GM12878 (cell line): ENCODE results near the gene IL4. TPM values are rescaled to one million over a fixed set of nuclear protein-coding genes. Genes with fewer than 3 reads are reported as not detected.

ENCODE experiments used
- BACH1 ChIP-seq: fragments of 450-650 bp; IDR thresholded peaks from 2 replicates; pipeline ENCODE4 v1.6.1; 2017; ENCODE audit warnings: mild to moderate bottlenecking, borderline replicate concordance
- BCL11A ChIP-seq: IDR thresholded peaks from 2 replicates; pipeline ENCODE4 v1.6.1; 2011; ENCODE audit warnings: low read depth, low read length
- CREB1 ChIP-seq: IDR thresholded peaks from 2 replicates; pipeline ENCODE4 v1.6.1; 2012; ENCODE audit warnings: low read depth, mild to moderate bottlenecking, inconsistent platforms
- EP300 ChIP-seq, 2 experiments: fragments of 150-350 bp in 1 of 2; IDR thresholded peaks; 2 replicates each; pipeline ENCODE4 v1.6.1; 2011 to 2012; ENCODE audit warnings: low read depth in 2 of 2, low read length in 2 of 2, borderline replicate concordance in 1 of 2, improper control_type of control experiment in 1 of 2, inconsistent platforms in 1 of 2; ENCODE audit not compliant: control insufficient read depth in 1 of 2
- FOS ChIP-seq: IDR thresholded peaks from 3 replicates; pipeline ENCODE4 v1.6.1; 2011; ENCODE audit warnings: borderline replicate concordance; ENCODE audit not compliant: insufficient read length; ENCODE audit errors: extremely low read depth
- GABPA ChIP-seq: IDR thresholded peaks from 2 replicates; pipeline ENCODE4 v1.6.1; 2014; ENCODE audit warnings: antibody characterized with exemption, low read depth, mild to moderate bottlenecking, inconsistent platforms
- HDAC2 ChIP-seq: fragments of 200-600 bp; sonication (generic); IDR thresholded peaks from 2 replicates; pipeline ENCODE4 v1.6.1; 2017
- NFYA ChIP-seq: IDR thresholded peaks from 2 replicates; pipeline ENCODE4 v1.6.1; 2011; ENCODE audit warnings: low read depth, mild to moderate bottlenecking, low read length, improper control_type of control experiment, borderline replicate concordance
- NFYB ChIP-seq: IDR thresholded peaks from 2 replicates; pipeline ENCODE4 v1.6.1; 2011; ENCODE audit warnings: low read depth, mild to moderate bottlenecking, low read length, improper control_type of control experiment, moderate library complexity; ENCODE audit not compliant: insufficient read depth
- NR2C1 ChIP-seq: fragments of 450-650 bp; IDR thresholded peaks from 2 replicates; pipeline ENCODE4 v1.6.1; 2017; ENCODE audit warnings: antibody characterized with exemption, mild to moderate bottlenecking, moderate library complexity
- PAX8 ChIP-seq: fragments of 450-650 bp; IDR thresholded peaks from 2 replicates; pipeline ENCODE4 v1.6.1; 2017; ENCODE audit warnings: mild to moderate bottlenecking, moderate library complexity
- RAD21 ChIP-seq: IDR thresholded peaks from 2 replicates; pipeline ENCODE4 v1.6.1; 2011; ENCODE audit warnings: mild to moderate bottlenecking, low read depth, low read length, moderate library complexity; ENCODE audit not compliant: insufficient read depth
- RBBP5 ChIP-seq: fragments of 200-600 bp; sonication (generic); conservative IDR thresholded peaks from 2 replicates; pipeline ENCODE4 v1.6.1; 2016
- RCOR1 ChIP-seq: conservative IDR thresholded peaks from 2 replicates; pipeline ENCODE4 v1.6.1; 2012; ENCODE audit warnings: low read depth, low read length, improper control_type of control experiment
- STAT3 ChIP-seq: IDR thresholded peaks from 2 replicates; pipeline ENCODE4 v1.6.1; 2011; ENCODE audit warnings: low read depth, low read length, improper control_type of control experiment
- TAF1 ChIP-seq: IDR thresholded peaks from 2 replicates; pipeline ENCODE4 v1.6.1; 2011; ENCODE audit warnings: mild to moderate bottlenecking, low read depth, low read length, borderline replicate concordance
- TCF7 ChIP-seq: IDR thresholded peaks from 2 replicates; pipeline ENCODE4 v1.6.1; 2014; ENCODE audit warnings: antibody characterized with exemption, borderline replicate concordance
- YY1 ChIP-seq: IDR thresholded peaks from 2 replicates; pipeline ENCODE4 v1.6.1; 2011; ENCODE audit warnings: low read depth, mild to moderate bottlenecking, low read length
- polyA plus RNA-seq, 11 experiments: library from polyadenylated mRNA; depleted of rRNA in 4 of 11; unstranded in 6 of 11; stranded (reverse) in 5 of 11; fragments of >200 nt; fragmentation: Nextera tagmentation in 4 of 11; fragmentation: Illumina TruSeq in 1 of 11; extraction: Ambion mirVana in 4 of 11; extraction: Trizol in 1 of 11; gene quantifications; 1 replicate in 1 of 11; 2 replicates in 10 of 11; pipeline versions ENCODE4 v1.2.1 to v1.2.3, GENCODE V29; 2011 to 2016; ENCODE audit warnings: inconsistent platforms in 2 of 11, missing spikeins in 2 of 11, low read depth in 1 of 11
- total RNA-seq, 4 experiments: library from RNA; depleted of rRNA in 3 of 4; stranded (reverse); fragments of >200 nt in 3 of 4; fragmentation: Illumina TruSeq in 1 of 4; extraction: Trizol in 1 of 4; gene quantifications; 2 replicates each; pipeline versions ENCODE4 v1.2.1 to v1.2.3, GENCODE V29; 2013 to 2021
- TF ChIP-seq, protein P1 (sequence below): IDR thresholded peaks from 2 replicates; pipeline ENCODE4 v1.6.1; 2011; ENCODE audit warnings: borderline replicate concordance, low read depth, mild to moderate bottlenecking, moderate library complexity, mixed read lengths, low read length; ENCODE audit not compliant: insufficient read depth; ENCODE audit errors: extremely low read length
- TF ChIP-seq, protein P2 (sequence below): fragments of 450-650 bp; IDR thresholded peaks from 2 replicates; pipeline ENCODE4 v1.6.1; 2016; ENCODE audit warnings: mild to moderate bottlenecking, moderate library complexity, borderline replicate concordance
- TF ChIP-seq, protein P3 (sequence below): fragments of 150-350 bp; IDR thresholded peaks from 2 replicates; pipeline ENCODE4 v1.6.1; 2014; ENCODE audit warnings: mild to moderate bottlenecking, low read depth, low read length
- TF ChIP-seq, protein P4 (sequence below): IDR thresholded peaks from 2 replicates; pipeline ENCODE4 v1.6.1; 2011; ENCODE audit warnings: low read depth, mild to moderate bottlenecking, low read length, moderate library complexity, borderline replicate concordance; ENCODE audit errors: extremely low read depth
- TF ChIP-seq, protein P5 (sequence below): fragments of 450-650 bp; IDR thresholded peaks from 2 replicates; pipeline ENCODE4 v1.6.1; 2016; ENCODE audit warnings: mild to moderate bottlenecking

Gene IL4
- total and polyA plus RNA-seq, 10 of the 15 experiments (the other 5 are each of a cell fraction or from before 2014, with no cell fraction given): 0.20 to 0.80 (median 0.50) TPM; not detected in 7

DNA sequence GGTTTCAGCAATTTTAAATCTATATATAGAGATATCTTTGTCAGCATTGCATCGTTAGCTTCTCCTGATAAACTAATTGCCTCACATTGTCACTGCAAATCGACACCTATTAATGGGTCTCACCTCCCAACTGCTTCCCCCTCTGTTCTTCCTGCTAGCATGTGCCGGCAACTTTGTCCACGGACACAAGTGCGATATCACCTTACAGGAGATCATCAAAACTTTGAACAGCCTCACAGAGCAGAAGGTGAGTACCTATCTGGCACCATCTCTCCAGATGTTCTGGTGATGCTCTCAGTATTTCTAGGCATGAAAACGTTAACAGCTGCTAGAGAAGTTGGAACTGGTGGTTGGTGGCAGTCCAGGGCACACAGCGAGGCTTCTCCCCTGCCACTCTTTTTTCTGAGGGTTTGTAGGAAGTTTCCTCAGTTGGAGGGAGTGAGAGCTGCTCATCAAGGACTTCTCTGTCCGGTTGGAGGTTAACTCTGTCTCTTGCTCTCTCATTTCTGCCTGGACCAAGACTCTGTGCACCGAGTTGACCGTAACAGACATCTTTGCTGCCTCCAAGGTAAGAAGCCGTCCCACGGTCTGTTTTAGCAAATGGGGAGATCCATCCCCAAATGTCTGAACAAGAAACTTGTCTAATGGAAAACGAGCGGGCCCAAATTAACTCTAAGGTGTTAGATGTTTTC lies at the start of gene IL4 (continued):
- TF ChIP-seq EP300 (IDR thresholded peaks at IDR 0.05; ENCODE audit: borderline replicate concordance in 1 of 2, control insufficient read depth in 1 of 2, low read depth in 2 of 2, low read length in 2 of 2) (no peak), FOS (no peak), GABPA (no peak), TAF1 (0 out of 2 replicates have a peak, but pooled peaks have one; percentile 25), CREB1 (no peak), BCL11A (no peak), BACH1 (no peak), RAD21 (no peak), TCF7 (no peak), NR2C1 (no peak), PAX8 (no peak), NFYA (no peak), RCOR1 (no peak), YY1 (0 out of 2 replicates have a peak, but pooled peaks have one; percentile 4), NFYB (no peak), HDAC2 (no peak), RBBP5 (no peak), STAT3 (no peak)
- TF ChIP-seq, protein P1, sequence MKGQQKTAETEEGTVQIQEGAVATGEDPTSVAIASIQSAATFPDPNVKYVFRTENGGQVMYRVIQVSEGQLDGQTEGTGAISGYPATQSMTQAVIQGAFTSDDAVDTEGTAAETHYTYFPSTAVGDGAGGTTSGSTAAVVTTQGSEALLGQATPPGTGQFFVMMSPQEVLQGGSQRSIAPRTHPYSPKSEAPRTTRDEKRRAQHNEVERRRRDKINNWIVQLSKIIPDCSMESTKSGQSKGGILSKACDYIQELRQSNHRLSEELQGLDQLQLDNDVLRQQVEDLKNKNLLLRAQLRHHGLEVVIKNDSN: no peak
- TF ChIP-seq, protein P2, sequence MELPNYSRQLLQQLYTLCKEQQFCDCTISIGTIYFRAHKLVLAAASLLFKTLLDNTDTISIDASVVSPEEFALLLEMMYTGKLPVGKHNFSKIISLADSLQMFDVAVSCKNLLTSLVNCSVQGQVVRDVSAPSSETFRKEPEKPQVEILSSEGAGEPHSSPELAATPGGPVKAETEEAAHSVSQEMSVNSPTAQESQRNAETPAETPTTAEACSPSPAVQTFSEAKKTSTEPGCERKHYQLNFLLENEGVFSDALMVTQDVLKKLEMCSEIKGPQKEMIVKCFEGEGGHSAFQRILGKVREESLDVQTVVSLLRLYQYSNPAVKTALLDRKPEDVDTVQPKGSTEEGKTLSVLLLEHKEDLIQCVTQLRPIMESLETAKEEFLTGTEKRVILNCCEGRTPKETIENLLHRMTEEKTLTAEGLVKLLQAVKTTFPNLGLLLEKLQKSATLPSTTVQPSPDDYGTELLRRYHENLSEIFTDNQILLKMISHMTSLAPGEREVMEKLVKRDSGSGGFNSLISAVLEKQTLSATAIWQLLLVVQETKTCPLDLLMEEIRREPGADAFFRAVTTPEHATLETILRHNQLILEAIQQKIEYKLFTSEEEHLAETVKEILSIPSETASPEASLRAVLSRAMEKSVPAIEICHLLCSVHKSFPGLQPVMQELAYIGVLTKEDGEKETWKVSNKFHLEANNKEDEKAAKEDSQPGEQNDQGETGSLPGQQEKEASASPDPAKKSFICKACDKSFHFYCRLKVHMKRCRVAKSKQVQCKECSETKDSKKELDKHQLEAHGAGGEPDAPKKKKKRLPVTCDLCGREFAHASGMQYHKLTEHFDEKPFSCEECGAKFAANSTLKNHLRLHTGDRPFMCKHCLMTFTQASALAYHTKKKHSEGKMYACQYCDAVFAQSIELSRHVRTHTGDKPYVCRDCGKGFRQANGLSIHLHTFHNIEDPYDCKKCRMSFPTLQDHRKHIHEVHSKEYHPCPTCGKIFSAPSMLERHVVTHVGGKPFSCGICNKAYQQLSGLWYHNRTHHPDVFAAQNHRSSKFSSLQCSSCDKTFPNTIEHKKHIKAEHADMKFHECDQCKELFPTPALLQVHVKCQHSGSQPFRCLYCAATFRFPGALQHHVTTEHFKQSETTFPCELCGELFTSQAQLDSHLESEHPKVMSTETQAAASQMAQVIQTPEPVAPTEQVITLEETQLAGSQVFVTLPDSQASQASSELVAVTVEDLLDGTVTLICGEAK: peak; percentile 26; the same call in 1 of the 2 replicates
- TF ChIP-seq, protein P3, sequence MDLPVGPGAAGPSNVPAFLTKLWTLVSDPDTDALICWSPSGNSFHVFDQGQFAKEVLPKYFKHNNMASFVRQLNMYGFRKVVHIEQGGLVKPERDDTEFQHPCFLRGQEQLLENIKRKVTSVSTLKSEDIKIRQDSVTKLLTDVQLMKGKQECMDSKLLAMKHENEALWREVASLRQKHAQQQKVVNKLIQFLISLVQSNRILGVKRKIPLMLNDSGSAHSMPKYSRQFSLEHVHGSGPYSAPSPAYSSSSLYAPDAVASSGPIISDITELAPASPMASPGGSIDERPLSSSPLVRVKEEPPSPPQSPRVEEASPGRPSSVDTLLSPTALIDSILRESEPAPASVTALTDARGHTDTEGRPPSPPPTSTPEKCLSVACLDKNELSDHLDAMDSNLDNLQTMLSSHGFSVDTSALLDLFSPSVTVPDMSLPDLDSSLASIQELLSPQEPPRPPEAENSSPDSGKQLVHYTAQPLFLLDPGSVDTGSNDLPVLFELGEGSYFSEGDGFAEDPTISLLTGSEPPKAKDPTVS: no peak
- TF ChIP-seq, protein P4, sequence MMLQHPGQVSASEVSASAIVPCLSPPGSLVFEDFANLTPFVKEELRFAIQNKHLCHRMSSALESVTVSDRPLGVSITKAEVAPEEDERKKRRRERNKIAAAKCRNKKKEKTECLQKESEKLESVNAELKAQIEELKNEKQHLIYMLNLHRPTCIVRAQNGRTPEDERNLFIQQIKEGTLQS: no peak
- TF ChIP-seq, protein P5, sequence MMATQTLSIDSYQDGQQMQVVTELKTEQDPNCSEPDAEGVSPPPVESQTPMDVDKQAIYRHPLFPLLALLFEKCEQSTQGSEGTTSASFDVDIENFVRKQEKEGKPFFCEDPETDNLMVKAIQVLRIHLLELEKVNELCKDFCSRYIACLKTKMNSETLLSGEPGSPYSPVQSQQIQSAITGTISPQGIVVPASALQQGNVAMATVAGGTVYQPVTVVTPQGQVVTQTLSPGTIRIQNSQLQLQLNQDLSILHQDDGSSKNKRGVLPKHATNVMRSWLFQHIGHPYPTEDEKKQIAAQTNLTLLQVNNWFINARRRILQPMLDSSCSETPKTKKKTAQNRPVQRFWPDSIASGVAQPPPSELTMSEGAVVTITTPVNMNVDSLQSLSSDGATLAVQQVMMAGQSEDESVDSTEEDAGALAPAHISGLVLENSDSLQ: no peak
